SK-N-SH treated with all-trans-retinoic acid at 6 μM for 48 hours (cell line): ENCODE results near the gene IFI27L1.

Source experiments
- ATAC-seq: fragments of 200-7000 bp; cut with Tn5 transposase; 3 replicates; pipeline ENCODE4 v1.9.1; 2020; ENCODE audit warnings: mild to moderate bottlenecking, moderate library complexity
- ARNTL ChIP-seq: fragments of 450-650 bp; formaldehyde crosslinking; IDR thresholded peaks from 2 replicates; pipeline ENCODE4 v1.5.0; 2020; ENCODE audit warnings: low read depth, mild to moderate bottlenecking, moderate library complexity, borderline replicate concordance
- BACH2 ChIP-seq: fragments of 250-450 bp; sonication (Bioruptor Pico); IDR thresholded peaks from 2 replicates; pipeline ENCODE4 v1.9.0; 2021; ENCODE audit warnings: mild to moderate bottlenecking, borderline replicate concordance
- CSDC2 ChIP-seq: fragments of 250-450 bp; sonication (Bioruptor Pico); IDR thresholded peaks from 2 replicates; pipeline ENCODE4 v1.5.0; 2020; ENCODE audit warnings: mild to moderate bottlenecking, moderate library complexity
- ESRRG ChIP-seq: fragments of 250-450 bp; sonication (Bioruptor Pico); IDR thresholded peaks from 2 replicates; pipeline ENCODE4 v1.6.1; 2021; ENCODE audit warnings: mild to moderate bottlenecking
- GLIS3 ChIP-seq: fragments of 250-450 bp; sonication (Bioruptor Pico); IDR thresholded peaks from 2 replicates; pipeline ENCODE4 v1.5.0; 2020; ENCODE audit warnings: mild to moderate bottlenecking, moderate library complexity
- ISL1 ChIP-seq: fragments of 250-450 bp; sonication (Bioruptor Pico); IDR thresholded peaks from 2 replicates; pipeline ENCODE4 v2.1.2; 2022; ENCODE audit warnings: mild to moderate bottlenecking, moderate library complexity
- OSR1 ChIP-seq: fragments of 250-450 bp; sonication (Bioruptor Pico); IDR thresholded peaks from 2 replicates; pipeline ENCODE4 v1.8.0; 2022; ENCODE audit warnings: moderate library complexity, mild to moderate bottlenecking, inconsistent platforms
- PPARA ChIP-seq: fragments of 250-450 bp; sonication (Bioruptor Pico); IDR thresholded peaks from 2 replicates; pipeline ENCODE4 v1.5.0; 2020; ENCODE audit warnings: mild to moderate bottlenecking, borderline replicate concordance
- RARB ChIP-seq: fragments of 250-450 bp; sonication (Bioruptor Pico); IDR thresholded peaks from 2 replicates; pipeline ENCODE4 v1.8.0; 2021; ENCODE audit warnings: mild to moderate bottlenecking, moderate library complexity
- SNAI2 ChIP-seq: fragments of 250-450 bp; sonication (Bioruptor Pico); IDR thresholded peaks from 2 replicates; pipeline ENCODE4 v1.5.0; 2020; ENCODE audit warnings: mild to moderate bottlenecking, moderate library complexity
- TCF4 ChIP-seq: fragments of 250-450 bp; sonication (Bioruptor Pico); IDR thresholded peaks from 2 replicates; pipeline ENCODE4 v1.8.0; 2021; ENCODE audit warnings: mild to moderate bottlenecking, moderate library complexity, borderline replicate concordance
- TOX ChIP-seq: fragments of 250-450 bp; sonication (Bioruptor Pico); IDR thresholded peaks from 2 replicates; pipeline ENCODE4 v1.8.0; 2021; ENCODE audit warnings: mild to moderate bottlenecking, moderate library complexity, borderline replicate concordance
- ZC3H10 ChIP-seq: fragments of 250-450 bp; sonication (Bioruptor Pico); IDR thresholded peaks from 2 replicates; pipeline ENCODE4 v1.5.1; 2021; ENCODE audit warnings: mild to moderate bottlenecking, moderate library complexity
- ZFP3 ChIP-seq: fragments of 250-450 bp; sonication (Bioruptor Pico); IDR thresholded peaks from 2 replicates; pipeline ENCODE4 v1.5.0; 2020; ENCODE audit warnings: mild to moderate bottlenecking, moderate library complexity
- ZFP30 ChIP-seq: fragments of 450-650 bp; formaldehyde crosslinking; IDR thresholded peaks from 2 replicates; pipeline ENCODE4 v1.5.0; 2022; ENCODE audit warnings: mild to moderate bottlenecking, moderate library complexity
- ZNF565 ChIP-seq: fragments of 450-650 bp; formaldehyde crosslinking; conservative IDR thresholded peaks from 2 replicates; pipeline ENCODE4 v1.5.0; 2020; ENCODE audit warnings: low read depth, mild to moderate bottlenecking, moderate library complexity
- ZNF70 ChIP-seq: fragments of 450-650 bp; formaldehyde crosslinking; IDR thresholded peaks from 2 replicates; pipeline ENCODE4 v1.5.0; 2020; ENCODE audit warnings: mild to moderate bottlenecking, moderate library complexity
- ZNF8 ChIP-seq: fragments of 450-650 bp; formaldehyde crosslinking; IDR thresholded peaks from 2 replicates; pipeline ENCODE4 v1.5.0; 2020; ENCODE audit warnings: mild to moderate bottlenecking, moderate library complexity
- TF ChIP-seq, protein P1 (sequence below): fragments of 250-450 bp; sonication (Bioruptor Pico); IDR thresholded peaks from 2 replicates; pipeline ENCODE4 v1.5.1; 2021; ENCODE audit warnings: mild to moderate bottlenecking, moderate library complexity
- TF ChIP-seq, protein P2 (sequence below): fragments of 250-450 bp; sonication (Bioruptor Pico); IDR thresholded peaks from 2 replicates; pipeline ENCODE4 v1.5.0; 2020; ENCODE audit warnings: mild to moderate bottlenecking, moderate library complexity
- TF ChIP-seq, protein P3 (sequence below): fragments of 250-450 bp; sonication (Bioruptor Pico); IDR thresholded peaks from 2 replicates; pipeline ENCODE4 v1.5.1; 2020; ENCODE audit warnings: low read depth, mild to moderate bottlenecking, moderate library complexity
- TF ChIP-seq, protein P4 (sequence below): fragments of 250-450 bp; sonication (Bioruptor Pico); IDR thresholded peaks from 2 replicates; pipeline ENCODE4 v1.8.0; 2020; ENCODE audit warnings: mild to moderate bottlenecking, moderate library complexity, borderline replicate concordance
- TF ChIP-seq, protein P5 (sequence below): fragments of 250-450 bp; sonication (Bioruptor Pico); IDR thresholded peaks from 2 replicates; pipeline ENCODE4 v1.8.0; 2021; ENCODE audit warnings: low read depth, mild to moderate bottlenecking, moderate library complexity, borderline replicate concordance

The IFI27L1 gene

DNA sequence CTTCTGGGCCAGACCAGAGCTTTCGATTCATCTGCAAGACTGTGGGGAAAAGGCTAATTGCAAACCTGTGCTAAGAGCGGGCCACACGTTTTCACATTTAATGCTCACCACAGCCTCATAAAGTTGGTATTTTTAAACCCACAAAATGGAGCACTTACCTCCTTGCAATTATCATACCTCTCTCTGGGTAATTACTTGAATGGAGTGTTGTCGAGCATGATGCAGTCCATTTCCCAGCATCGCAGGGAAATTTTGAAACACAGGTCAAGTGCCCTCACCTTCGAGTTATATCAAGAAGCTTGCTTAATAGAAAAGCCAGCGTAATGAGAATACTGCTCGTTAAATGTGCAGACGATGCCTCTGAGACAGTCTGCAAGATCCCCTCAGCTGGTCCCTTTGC, 57.1 kb downstream of the IFI27L1 start:
- TF ChIP-seq ZNF565 (CRISPR knock-in tag): no peak
- TF ChIP-seq ZFP3 (CRISPR knock-in tag): no peak
- no peak for TF ChIP-seq BACH2 (CRISPR knock-in tag)
- TF ChIP-seq ISL1 (CRISPR knock-in tag): no peak
- TF ChIP-seq PPARA (CRISPR knock-in tag): no peak
- TF ChIP-seq SNAI2 (CRISPR knock-in tag): no peak
- TF ChIP-seq, protein P1, sequence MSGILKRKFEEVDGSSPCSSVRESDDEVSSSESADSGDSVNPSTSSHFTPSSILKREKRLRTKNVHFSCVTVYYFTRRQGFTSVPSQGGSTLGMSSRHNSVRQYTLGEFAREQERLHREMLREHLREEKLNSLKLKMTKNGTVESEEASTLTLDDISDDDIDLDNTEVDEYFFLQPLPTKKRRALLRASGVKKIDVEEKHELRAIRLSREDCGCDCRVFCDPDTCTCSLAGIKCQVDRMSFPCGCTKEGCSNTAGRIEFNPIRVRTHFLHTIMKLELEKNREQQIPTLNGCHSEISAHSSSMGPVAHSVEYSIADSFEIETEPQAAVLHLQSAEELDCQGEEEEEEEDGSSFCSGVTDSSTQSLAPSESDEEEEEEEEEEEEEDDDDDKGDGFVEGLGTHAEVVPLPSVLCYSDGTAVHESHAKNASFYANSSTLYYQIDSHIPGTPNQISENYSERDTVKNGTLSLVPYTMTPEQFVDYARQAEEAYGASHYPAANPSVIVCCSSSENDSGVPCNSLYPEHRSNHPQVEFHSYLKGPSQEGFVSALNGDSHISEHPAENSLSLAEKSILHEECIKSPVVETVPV (CRISPR knock-in tag): no peak
- TF ChIP-seq, protein P2, sequence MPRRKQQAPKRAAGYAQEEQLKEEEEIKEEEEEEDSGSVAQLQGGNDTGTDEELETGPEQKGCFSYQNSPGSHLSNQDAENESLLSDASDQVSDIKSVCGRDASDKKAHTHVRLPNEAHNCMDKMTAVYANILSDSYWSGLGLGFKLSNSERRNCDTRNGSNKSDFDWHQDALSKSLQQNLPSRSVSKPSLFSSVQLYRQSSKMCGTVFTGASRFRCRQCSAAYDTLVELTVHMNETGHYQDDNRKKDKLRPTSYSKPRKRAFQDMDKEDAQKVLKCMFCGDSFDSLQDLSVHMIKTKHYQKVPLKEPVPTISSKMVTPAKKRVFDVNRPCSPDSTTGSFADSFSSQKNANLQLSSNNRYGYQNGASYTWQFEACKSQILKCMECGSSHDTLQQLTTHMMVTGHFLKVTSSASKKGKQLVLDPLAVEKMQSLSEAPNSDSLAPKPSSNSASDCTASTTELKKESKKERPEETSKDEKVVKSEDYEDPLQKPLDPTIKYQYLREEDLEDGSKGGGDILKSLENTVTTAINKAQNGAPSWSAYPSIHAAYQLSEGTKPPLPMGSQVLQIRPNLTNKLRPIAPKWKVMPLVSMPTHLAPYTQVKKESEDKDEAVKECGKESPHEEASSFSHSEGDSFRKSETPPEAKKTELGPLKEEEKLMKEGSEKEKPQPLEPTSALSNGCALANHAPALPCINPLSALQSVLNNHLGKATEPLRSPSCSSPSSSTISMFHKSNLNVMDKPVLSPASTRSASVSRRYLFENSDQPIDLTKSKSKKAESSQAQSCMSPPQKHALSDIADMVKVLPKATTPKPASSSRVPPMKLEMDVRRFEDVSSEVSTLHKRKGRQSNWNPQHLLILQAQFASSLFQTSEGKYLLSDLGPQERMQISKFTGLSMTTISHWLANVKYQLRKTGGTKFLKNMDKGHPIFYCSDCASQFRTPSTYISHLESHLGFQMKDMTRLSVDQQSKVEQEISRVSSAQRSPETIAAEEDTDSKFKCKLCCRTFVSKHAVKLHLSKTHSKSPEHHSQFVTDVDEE (CRISPR knock-in tag): no peak
- TF ChIP-seq ESRRG (CRISPR knock-in tag): no peak
- TF ChIP-seq OSR1: no peak
- TF ChIP-seq TOX (CRISPR knock-in tag): no peak
- TF ChIP-seq GLIS3 (CRISPR knock-in tag): no peak
- no peak for TF ChIP-seq ZC3H10 (CRISPR knock-in tag)
- TF ChIP-seq, protein P3, sequence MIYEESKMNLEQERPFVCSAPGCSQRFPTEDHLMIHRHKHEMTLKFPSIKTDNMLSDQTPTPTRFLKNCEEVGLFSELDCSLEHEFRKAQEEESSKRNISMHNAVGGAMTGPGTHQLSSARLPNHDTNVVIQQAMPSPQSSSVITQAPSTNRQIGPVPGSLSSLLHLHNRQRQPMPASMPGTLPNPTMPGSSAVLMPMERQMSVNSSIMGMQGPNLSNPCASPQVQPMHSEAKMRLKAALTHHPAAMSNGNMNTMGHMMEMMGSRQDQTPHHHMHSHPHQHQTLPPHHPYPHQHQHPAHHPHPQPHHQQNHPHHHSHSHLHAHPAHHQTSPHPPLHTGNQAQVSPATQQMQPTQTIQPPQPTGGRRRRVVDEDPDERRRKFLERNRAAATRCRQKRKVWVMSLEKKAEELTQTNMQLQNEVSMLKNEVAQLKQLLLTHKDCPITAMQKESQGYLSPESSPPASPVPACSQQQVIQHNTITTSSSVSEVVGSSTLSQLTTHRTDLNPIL: no peak
- TF ChIP-seq ZNF70 (CRISPR knock-in tag): no peak
- no peak for TF ChIP-seq ZNF8 (CRISPR knock-in tag)
- TF ChIP-seq, protein P4, sequence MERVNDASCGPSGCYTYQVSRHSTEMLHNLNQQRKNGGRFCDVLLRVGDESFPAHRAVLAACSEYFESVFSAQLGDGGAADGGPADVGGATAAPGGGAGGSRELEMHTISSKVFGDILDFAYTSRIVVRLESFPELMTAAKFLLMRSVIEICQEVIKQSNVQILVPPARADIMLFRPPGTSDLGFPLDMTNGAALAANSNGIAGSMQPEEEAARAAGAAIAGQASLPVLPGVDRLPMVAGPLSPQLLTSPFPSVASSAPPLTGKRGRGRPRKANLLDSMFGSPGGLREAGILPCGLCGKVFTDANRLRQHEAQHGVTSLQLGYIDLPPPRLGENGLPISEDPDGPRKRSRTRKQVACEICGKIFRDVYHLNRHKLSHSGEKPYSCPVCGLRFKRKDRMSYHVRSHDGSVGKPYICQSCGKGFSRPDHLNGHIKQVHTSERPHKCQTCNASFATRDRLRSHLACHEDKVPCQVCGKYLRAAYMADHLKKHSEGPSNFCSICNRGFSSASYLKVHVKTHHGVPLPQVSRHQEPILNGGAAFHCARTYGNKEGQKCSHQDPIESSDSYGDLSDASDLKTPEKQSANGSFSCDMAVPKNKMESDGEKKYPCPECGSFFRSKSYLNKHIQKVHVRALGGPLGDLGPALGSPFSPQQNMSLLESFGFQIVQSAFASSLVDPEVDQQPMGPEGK: no peak
- no peak for TF ChIP-seq CSDC2 (CRISPR knock-in tag)
- TF ChIP-seq, protein P5, sequence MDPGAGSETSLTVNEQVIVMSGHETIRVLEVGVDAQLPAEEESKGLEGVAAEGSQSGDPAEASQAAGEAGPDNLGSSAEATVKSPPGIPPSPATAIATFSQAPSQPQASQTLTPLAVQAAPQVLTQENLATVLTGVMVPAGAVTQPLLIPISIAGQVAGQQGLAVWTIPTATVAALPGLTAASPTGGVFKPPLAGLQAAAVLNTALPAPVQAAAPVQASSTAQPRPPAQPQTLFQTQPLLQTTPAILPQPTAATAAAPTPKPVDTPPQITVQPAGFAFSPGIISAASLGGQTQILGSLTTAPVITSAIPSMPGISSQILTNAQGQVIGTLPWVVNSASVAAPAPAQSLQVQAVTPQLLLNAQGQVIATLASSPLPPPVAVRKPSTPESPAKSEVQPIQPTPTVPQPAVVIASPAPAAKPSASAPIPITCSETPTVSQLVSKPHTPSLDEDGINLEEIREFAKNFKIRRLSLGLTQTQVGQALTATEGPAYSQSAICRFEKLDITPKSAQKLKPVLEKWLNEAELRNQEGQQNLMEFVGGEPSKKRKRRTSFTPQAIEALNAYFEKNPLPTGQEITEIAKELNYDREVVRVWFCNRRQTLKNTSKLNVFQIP (CRISPR knock-in tag): no peak
- no peak for ATAC-seq

DNA sequence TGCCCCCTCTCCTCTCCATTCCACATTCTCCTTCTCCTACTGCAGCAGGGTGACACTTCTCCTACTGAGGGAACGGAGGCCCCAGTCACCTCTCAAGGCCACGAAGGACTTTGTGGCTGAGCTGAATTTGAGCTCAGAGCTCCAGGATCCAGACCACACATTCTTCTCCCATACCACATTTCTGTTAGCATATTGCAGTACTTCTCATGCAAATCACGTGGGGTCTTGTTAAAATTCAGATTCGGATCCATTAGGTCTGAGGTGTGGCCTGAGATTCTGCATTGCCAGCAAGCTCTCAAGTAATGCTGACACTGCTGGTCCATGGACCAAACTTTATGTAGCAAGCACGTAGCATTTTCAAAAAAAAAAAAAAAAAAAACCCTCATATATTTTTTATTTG, 57.9 kb downstream of the IFI27L1 start:
- no peak for TF ChIP-seq ESRRG (CRISPR knock-in tag)
- TF ChIP-seq, protein P5 (CRISPR knock-in tag): no peak
- TF ChIP-seq ARNTL (CRISPR knock-in tag): no peak
- no peak for TF ChIP-seq ZNF8 (CRISPR knock-in tag)
- TF ChIP-seq ZNF70 (CRISPR knock-in tag): no peak
- TF ChIP-seq RARB (CRISPR knock-in tag): no peak
- no peak for TF ChIP-seq ZFP30 (CRISPR knock-in tag)
- no peak for TF ChIP-seq ZFP3 (CRISPR knock-in tag)
- no peak for TF ChIP-seq BACH2 (CRISPR knock-in tag)
- TF ChIP-seq ZC3H10 (CRISPR knock-in tag): no peak
- no peak for TF ChIP-seq TCF4 (CRISPR knock-in tag)
- TF ChIP-seq OSR1: no peak
- no peak for TF ChIP-seq PPARA (CRISPR knock-in tag)
- TF ChIP-seq TOX (CRISPR knock-in tag): no peak
- TF ChIP-seq, protein P2 (CRISPR knock-in tag): no peak
- no peak for TF ChIP-seq GLIS3 (CRISPR knock-in tag)
- TF ChIP-seq ZNF565 (CRISPR knock-in tag): no peak
- TF ChIP-seq, protein P3: no peak
- TF ChIP-seq, all 23 proteins: peak for 0
- no peak for ATAC-seq
